Mucosa of stomach (tissue), 1 donor: Measurements from ENCODE around the gene HCRT.
"Not testable (repeated sequence)": the region's sequence is repeated elsewhere in the genome, so short reads cannot be mapped to it uniquely, and the experiment has no call there.

Source experiments
- H3K27me3 ChIP-seq: one replicate; pipeline ENCODE4 v1.7.0; 2013; ENCODE audit warnings: mild to moderate bottlenecking, low read length; ENCODE audit not compliant: control insufficient read depth, insufficient read depth
- H3K36me3 ChIP-seq: one replicate; pipeline ENCODE4 v1.7.0; 2013; ENCODE audit warnings: low read length; ENCODE audit not compliant: control insufficient read depth, insufficient read depth
- H3K4me1 ChIP-seq: one replicate; pipeline ENCODE4 v1.7.0; 2013; ENCODE audit warnings: mild to moderate bottlenecking, low read length; ENCODE audit not compliant: control insufficient read depth, insufficient read depth
- H3K4me3 ChIP-seq: one replicate; pipeline ENCODE4 v1.7.0; 2013; ENCODE audit warnings: low read length
- H3K9ac ChIP-seq: one replicate; pipeline ENCODE4 v1.7.0; 2013; ENCODE audit warnings: mild to moderate bottlenecking, low read length, moderate library complexity
- H3K9me3 ChIP-seq: one replicate; pipeline ENCODE4 v1.7.0; 2013; ENCODE audit warnings: mild to moderate bottlenecking, low read length, moderate library complexity; ENCODE audit not compliant: control insufficient read depth
- donor health status: Pancreatic carcinoma.

HCRT gene

GRCh38 chr17:42211921-42212341 is 26.7 kb upstream of the HCRT start:
- not testable (repeated sequence) for H3K4me1 ChIP-seq, H3K9me3 ChIP-seq, H3K9ac ChIP-seq, H3K27me3 ChIP-seq, H3K4me3 ChIP-seq, H3K36me3 ChIP-seq

- Histone ChIP-seq H3K27me3 (no peaks in the 10 kb centered on the region), H3K9me3 (no peaks in the 10 kb centered on the region), H3K36me3 (peaks cover 7% of the 10 kb centered on the region), H3K4me1 (no peaks in the 10 kb centered on the region), H3K4me3 (no peak overlapping the region), H3K9ac (no peak overlapping the region)
These were observed 24.8 kb upstream of the HCRT start for GRCh38 chr17:42210046-42210445.

- H3K27me3 ChIP-seq, H3K36me3 ChIP-seq, H3K9ac ChIP-seq, H3K4me1 ChIP-seq, H3K4me3 ChIP-seq, H3K9me3 ChIP-seq: not testable (repeated sequence)
These were observed 20.9 kb upstream of the HCRT start for GRCh38 chr17:42206153-42206612.

- Histone ChIP-seq H3K27me3 (no peaks in the 10 kb centered on the region), H3K36me3 (peaks cover 3% of the 10 kb centered on the region), H3K4me3 (no peak overlapping the region), H3K9me3 (no peaks in the 10 kb centered on the region), H3K4me1 (peaks cover 17% of the 10 kb centered on the region), H3K9ac (no peak overlapping the region)
These were observed 18.1 kb upstream of the HCRT start for GRCh38 chr17:42203354-42203753.

GRCh38 chr17:42202696-42203095 is 17.4 kb upstream of the HCRT start:
- no peak overlapping the region for H3K9ac ChIP-seq
- peaks cover 17% of the 10 kb centered on the region for H3K4me1 ChIP-seq
- H3K9me3 ChIP-seq: no peaks in the 10 kb centered on the region
- no peaks in the 10 kb centered on the region for H3K27me3 ChIP-seq
- H3K4me3 ChIP-seq: no peak overlapping the region
- peaks cover 3% of the 10 kb centered on the region for H3K36me3 ChIP-seq

GRCh38 chr17:42202159-42202558 is 16.9 kb upstream of the HCRT start:
- H3K9ac ChIP-seq: no peak overlapping the region
- H3K4me1 ChIP-seq: peaks cover 17% of the 10 kb centered on the region
- no peaks in the 10 kb centered on the region for H3K27me3 ChIP-seq
- no peaks in the 10 kb centered on the region for H3K9me3 ChIP-seq
- H3K36me3 ChIP-seq: peaks cover 3% of the 10 kb centered on the region
- no peak overlapping the region for H3K4me3 ChIP-seq

GRCh38 chr17:42201458-42201772 is 16.2 kb upstream of the HCRT start:
- H3K4me1 ChIP-seq: peaks cover 17% of the 10 kb centered on the region
- H3K4me3 ChIP-seq: no peak overlapping the region
- no peak overlapping the region for H3K9ac ChIP-seq
- H3K36me3 ChIP-seq: peaks cover 3% of the 10 kb centered on the region
- H3K27me3 ChIP-seq: no peaks in the 10 kb centered on the region
- no peaks in the 10 kb centered on the region for H3K9me3 ChIP-seq

- no peak overlapping the region for H3K9ac ChIP-seq
- H3K4me3 ChIP-seq: no peak overlapping the region
- peaks cover 3% of the 10 kb centered on the region for H3K36me3 ChIP-seq
These were observed 15.6 kb upstream of the HCRT start for GRCh38 chr17:42200706-42201457.

GRCh38 chr17:42199416-42200011 is 14.3 kb upstream of the HCRT start:
- Histone ChIP-seq H3K9ac (no peak overlapping the region), H3K36me3 (no peaks in the 10 kb centered on the region), H3K4me3 (no peak overlapping the region), H3K9me3 (no peaks in the 10 kb centered on the region), H3K27me3 (no peaks in the 10 kb centered on the region), H3K4me1 (peaks cover 18% of the 10 kb centered on the region)

More at GRCh38 chr17:42200706-42201457, 15.6 kb upstream of the HCRT start:
- no peaks in the 10 kb centered on the region for H3K9me3 ChIP-seq
- H3K4me1 ChIP-seq: peaks cover 17% of the 10 kb centered on the region
- no peaks in the 10 kb centered on the region for H3K27me3 ChIP-seq

GRCh38 chr17:42198897-42199296 is 13.6 kb upstream of the HCRT start:
- Histone ChIP-seq H3K9ac (no peak overlapping the region), H3K4me1 (peaks cover 24% of the 10 kb centered on the region), H3K9me3 (no peaks in the 10 kb centered on the region), H3K27me3 (no peaks in the 10 kb centered on the region), H3K36me3 (no peaks in the 10 kb centered on the region), H3K4me3 (no peak overlapping the region)

GRCh38 chr17:42197564-42198156 is 12.4 kb upstream of the HCRT start:
- H3K4me3 ChIP-seq: no peak overlapping the region
- H3K9ac ChIP-seq: no peak overlapping the region
- no peaks in the 10 kb centered on the region for H3K36me3 ChIP-seq
- H3K4me1 ChIP-seq: peaks cover 34% of the 10 kb centered on the region
- H3K9me3 ChIP-seq: no peaks in the 10 kb centered on the region
- H3K27me3 ChIP-seq: no peaks in the 10 kb centered on the region
